ENCODE measurements around the gene HUWE1. TPM values are rescaled to one million over a fixed set of nuclear protein-coding genes. Genes with fewer than 3 reads are reported as not detected.
"Not testable (repeated sequence)": the region's sequence is repeated elsewhere in the genome, so short reads cannot be mapped to it uniquely, and the experiment has no call there.

The HUWE1 gene
- polyA plus RNA-seq, 1 experiment, result 76.1 TPM

GRCh38 chrX:53526999-53527398 lies 159.5 kb downstream of the HUWE1 start:
- POLR2A ChIA-PET, result no interaction called here
- CTCF ChIA-PET, result no interaction called here
- peaks cover 4% of the 10 kb centered on the region; the same call in 1 of the 2 replicates for H3K9me3 ChIP-seq (ENCODE audit: control insufficient read depth, insufficient read depth, low read length)

GRCh38 chrX:53511322-53511721 lies 175.2 kb downstream of the HUWE1 start:
- POLR2A ChIA-PET, result no interaction called here
- no peaks in the 10 kb centered on the region for H3K27me3 ChIP-seq (ENCODE audit: control insufficient read depth, insufficient read depth, low read length)
- CTCF ChIA-PET, result no interaction called here

More at GRCh38 chrX:53526999-53527398, 159.5 kb downstream of the HUWE1 start:
- TF ChIP-seq CTCF (IDR thresholded peaks at IDR 0.05; ENCODE audit: low read depth, low read length), result no peak
- no peak for DNase-seq (ENCODE audit: low read depth, low spot score)
- Histone ChIP-seq H3K27ac (ENCODE audit: low read depth, low read length) (no peak overlapping the region), H3K4me3 (ENCODE audit: low read depth, low read length) (no peak overlapping the region), H3K27me3 (ENCODE audit: control insufficient read depth, insufficient read depth, low read length) (peaks cover 2% of the 10 kb centered on the region)

GRCh38 chrX:53504035-53504434 lies 182.5 kb downstream of the HUWE1 start:
- POLR2A ChIA-PET; H3K27me3 ChIP-seq (ENCODE audit: control insufficient read depth, insufficient read depth, low read length); CTCF ChIA-PET; H3K4me3 ChIP-seq (ENCODE audit: low read depth, low read length); H3K9me3 ChIP-seq (ENCODE audit: control insufficient read depth, insufficient read depth, low read length); H3K27ac ChIP-seq (ENCODE audit: low read depth, low read length); DNase-seq (ENCODE audit: low read depth, low spot score): not testable (repeated sequence)

More at GRCh38 chrX:53511322-53511721, 175.2 kb downstream of the HUWE1 start:
- H3K27ac ChIP-seq (ENCODE audit: low read depth, low read length), result no peak overlapping the region
- DNase-seq (ENCODE audit: low read depth, low spot score), result no peak
- no peak for TF ChIP-seq CTCF (IDR thresholded peaks at IDR 0.05; ENCODE audit: low read depth, low read length)
- H3K4me3 ChIP-seq (ENCODE audit: low read depth, low read length), result no peak overlapping the region
- no peaks in the 10 kb centered on the region for H3K9me3 ChIP-seq (ENCODE audit: control insufficient read depth, insufficient read depth, low read length)

GRCh38 chrX:53494436-53494835 lies 192.1 kb downstream of the HUWE1 start:
- ChIA-PET CTCF (interaction anchor here (1.3 kb wide), 1 partner anchor 13 kb away, joined by 6 read pairs; no protein-coding TSS in a partner anchor), POLR2A (interaction anchor here (0.6 kb wide), 1 partner anchor 49 kb away, joined by 3 read pairs; no protein-coding TSS in a partner anchor)
- Histone ChIP-seq H3K27ac (ENCODE audit: low read depth, low read length) (no peak overlapping the region), H3K4me3 (ENCODE audit: low read depth, low read length) (no peak overlapping the region), H3K27me3 (ENCODE audit: control insufficient read depth, insufficient read depth, low read length) (no peaks in the 10 kb centered on the region), H3K9me3 (ENCODE audit: control insufficient read depth, insufficient read depth, low read length) (no peaks in the 10 kb centered on the region)
- DNase-seq (ENCODE audit: low read depth, low spot score), result no peak
- no peak for TF ChIP-seq CTCF (IDR thresholded peaks at IDR 0.05; ENCODE audit: low read depth, low read length)

GRCh38 chrX:53486285-53486684 lies 200.2 kb downstream of the HUWE1 start:
- no peak for TF ChIP-seq CTCF (IDR thresholded peaks at IDR 0.05; ENCODE audit: low read depth, low read length)
- CTCF ChIA-PET, result interaction anchor here (0.6 kb wide), 1 partner anchor 170 kb away, joined by 3 read pairs; no protein-coding TSS in a partner anchor
- POLR2A ChIA-PET, result no interaction called here
- H3K27me3 ChIP-seq (ENCODE audit: control insufficient read depth, insufficient read depth, low read length), result peaks cover 3% of the 10 kb centered on the region
- H3K27ac ChIP-seq (ENCODE audit: low read depth, low read length), result no peak overlapping the region
- no peak for DNase-seq (ENCODE audit: low read depth, low spot score)
- H3K4me3 ChIP-seq (ENCODE audit: low read depth, low read length), result no peak overlapping the region
- H3K9me3 ChIP-seq (ENCODE audit: control insufficient read depth, insufficient read depth, low read length), result no peaks in the 10 kb centered on the region
